Stimulated activated CD4-positive, alpha-beta T cell treated with anti-CD3 and anti-CD28 coated beads, TNF-alpha, amount 100 ng/mL, for 1 hour (primary cell): ENCODE results near the gene ADSL.

Source experiments
- DNase-seq, 3 donors: peaks; one replicate each; pipeline ENCODE4 v3.0.0-alpha.2; 2020; ENCODE audit warnings: low read depth in 3 of 3, low spot score in 1 of 3

Gene ADSL

DNA sequence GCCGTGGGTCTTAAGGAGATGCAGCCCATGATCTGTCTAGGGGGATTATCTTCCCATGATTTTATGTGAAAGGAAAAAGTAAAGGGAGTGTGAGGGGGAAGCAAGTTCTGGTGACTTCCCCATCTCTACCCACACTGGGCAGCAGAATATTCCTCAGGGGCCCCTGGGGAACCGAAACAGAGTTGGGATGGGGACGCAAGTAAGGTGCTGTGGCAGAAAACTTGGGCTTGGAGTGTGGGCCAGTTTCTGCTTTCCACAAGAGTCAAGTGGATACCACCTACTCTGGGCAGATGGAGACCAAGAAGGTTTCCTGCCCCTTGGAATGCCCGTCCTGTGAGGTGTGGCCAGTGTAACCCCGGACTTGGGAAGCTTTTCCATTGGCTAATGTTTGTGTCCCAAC, 88.4 kb downstream of the ADSL start:
- no peak for DNase-seq

- no peak for DNase-seq
Observed at GRCh38 chr22:40436505-40437431, 90.5 kb downstream of the ADSL start.
